ENCODE measurements around the gene MBD2. TPM values are rescaled to one million over a fixed set of nuclear protein-coding genes. Genes with fewer than 3 reads are reported as not detected.

Gene MBD2
- total RNA-seq, 6 experiments from 2014 or later, result 13.7 to 47.7 (median 29.4) TPM

DNA sequence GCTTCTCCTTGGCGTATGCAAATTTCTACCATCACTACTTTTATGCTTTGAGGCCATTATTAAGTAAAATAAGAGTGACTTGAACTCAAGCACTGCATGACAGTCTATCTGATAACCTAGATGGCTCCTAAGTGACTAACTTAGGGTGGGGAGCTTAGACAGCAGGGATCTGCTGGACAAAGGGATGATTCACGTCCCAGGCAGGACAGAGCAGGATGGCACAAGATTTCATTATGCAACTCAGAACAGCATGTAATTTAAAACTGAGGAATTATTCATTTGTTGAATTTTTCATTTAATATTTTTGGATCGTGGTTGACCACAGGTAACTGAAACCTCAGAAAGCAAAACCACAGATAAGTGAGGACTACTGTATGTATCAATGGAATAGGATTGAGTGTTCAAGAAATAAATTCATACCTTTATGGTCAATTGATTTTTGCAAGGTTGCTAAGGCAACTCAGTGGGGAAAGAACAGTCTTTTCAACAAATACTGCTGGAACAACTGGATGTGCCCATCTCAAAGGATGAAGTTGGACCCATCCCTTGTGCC is 115.3 kb downstream of the MBD2 start:
- no peak for DNase-seq
- TF ChIP-seq POLR2A (IDR thresholded peaks at IDR 0.05) (no peak), CTCF (IDR thresholded peaks at IDR 0.05) (no peak)
- ATAC-seq, result no peak
- Histone ChIP-seq H3K36me3 (no peaks in the 10 kb centered on the region), H3K4me3 (no peak overlapping the region), H3K27ac (no peak overlapping the region), H3K27me3 (no peaks in the 10 kb centered on the region), H3K9me3 (no peaks in the 10 kb centered on the region), H3K4me1 (no peaks in the 10 kb centered on the region)
- intact Hi-C loops (cut with DNase I), result no loop called here
- 81% methylated on average over 3 of the region's 3 CpGs for WGBS (ENCODE audit: insufficient coverage, low coverage, low lambda C conversion rate, missing lambda C conversion rate)

DNA sequence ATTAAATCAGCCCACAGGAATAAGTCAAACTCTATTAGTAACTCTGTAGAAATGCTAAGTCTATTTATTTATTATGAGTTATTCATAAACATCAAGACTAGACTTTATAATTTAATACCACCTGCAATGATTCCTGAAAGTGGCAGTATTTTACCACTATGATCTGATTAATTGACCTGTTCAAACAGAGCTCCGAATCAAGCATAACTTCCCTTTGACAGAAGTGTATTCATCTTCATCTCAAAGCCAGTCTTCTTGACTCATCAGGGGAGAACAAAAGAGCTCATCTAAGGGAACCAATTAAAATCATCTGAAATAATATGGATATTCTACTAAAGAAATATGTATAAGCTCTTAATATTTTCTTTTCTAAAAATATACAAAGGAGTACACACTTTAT is 122.3 kb downstream of the MBD2 start:
- intact Hi-C loops (cut with DNase I), result no loop called here
- Histone ChIP-seq H3K27me3 (no peaks in the 10 kb centered on the region), H3K9me3 (no peaks in the 10 kb centered on the region), H3K27ac (no peak overlapping the region), H3K4me1 (no peaks in the 10 kb centered on the region), H3K36me3 (no peaks in the 10 kb centered on the region), H3K4me3 (no peak overlapping the region)
- 57% methylated on average over 1 of the region's 1 CpG for WGBS (ENCODE audit: insufficient coverage, low coverage, low lambda C conversion rate, missing lambda C conversion rate)
- no peak for ATAC-seq
- TF ChIP-seq CTCF (IDR thresholded peaks at IDR 0.05), result no peak
- TF ChIP-seq POLR2A (IDR thresholded peaks at IDR 0.05), result no peak
- no peak for DNase-seq

Small RNA genes lying within 50 kb of the gene (small RNA-seq; reads per million reads assigned to genes)
- gene SNORA37, result 11.3 to 29.3 reads per million in 2 experiments

Other genes starting within 250 kb of the MBD2 start
- 10 to 100 TPM in 5 of 6 experiments, 1 to 10 TPM in 1; 9.2 to 14.1 (median 12.2) TPM for gene POLI, start 44.8 kb upstream of the MBD2 start, total RNA-seq
- gene STARD6, start 133.2 kb upstream of the MBD2 start, total RNA-seq, result not detected
- under 1 TPM; 0.12 to 0.55 (median 0.33) TPM for gene C18orf54, start 133.2 kb upstream of the MBD2 start, total RNA-seq

Measured in right lobe of liver (tissue), 6 donors.